COR-L47 (cell line): Measurements from ENCODE around the gene CDC45.
"Not testable (repeated sequence)": the region's sequence is repeated elsewhere in the genome, so short reads cannot be mapped to it uniquely, and the experiment has no call there.

ENCODE experiments used
- DNase-seq: peaks from one replicate; lab custom pipeline; 2025; lab: John Stamatoyannopoulos, UW

CDC45 gene

GRCh38 chr22:19479355-19480172, at the start of gene CDC45:
TSS of gene CDC45 (plus strand) at chr22:19479920. CDS start at chr22:19479969, 49 bp downstream.
- DNase-seq, result peak; percentile 97

GRCh38 chr22:19429950-19430889, 49.5 kb upstream of the CDC45 start:
- DNase-seq, result peak; percentile 16

GRCh38 chr22:19430890-19431541, 48.7 kb upstream of the CDC45 start:
- peak; percentile 8 for DNase-seq

- DNase-seq, result peak; percentile 81
These were observed 48.0 kb upstream of the CDC45 start, which contains the start of gene HIRA for GRCh38 chr22:19431649-19432132. TSS of gene HIRA (minus strand) at chr22:19431733. CDS start at chr22:19431476, 257 bp downstream.

- DNase-seq, result peak; percentile 95
These were observed 47.4 kb upstream of the CDC45 start, which contains the start of gene MRPL40 for GRCh38 chr22:19432133-19432851. TSS of gene MRPL40 (plus strand) at chr22:19432545. CDS start at chr22:19432555, 10 bp downstream.

- DNase-seq, result no peak
These were observed 45.3 kb upstream of the CDC45 start for GRCh38 chr22:19434401-19434800.

- no peak for DNase-seq
These were observed 44.7 kb upstream of the CDC45 start for GRCh38 chr22:19434829-19435580.

- DNase-seq, result not testable (repeated sequence)
These were observed 43.1 kb upstream of the CDC45 start for GRCh38 chr22:19436444-19437161.

- no peak for DNase-seq
These were observed 41.4 kb upstream of the CDC45 start for GRCh38 chr22:19438298-19438697.

- no peak for DNase-seq
These were observed 39.1 kb upstream of the CDC45 start for GRCh38 chr22:19440411-19441195.

- DNase-seq, result no peak
These were observed 37.6 kb upstream of the CDC45 start for GRCh38 chr22:19442166-19442565.

GRCh38 chr22:19443544-19444211, 36.0 kb upstream of the CDC45 start:
- no peak for DNase-seq

- DNase-seq, result not testable (repeated sequence)
These were observed 34.3 kb upstream of the CDC45 start for GRCh38 chr22:19445279-19445982.

GRCh38 chr22:19446603-19447329, 33.0 kb upstream of the CDC45 start:
- DNase-seq, result no peak

- peak; percentile 93 for DNase-seq
These were observed 32.2 kb upstream of the CDC45 start, which contains the start of gene C22orf39 for GRCh38 chr22:19447330-19448075. TSS of gene C22orf39 (minus strand) at chr22:19447711. CDS start at chr22:19447688, 23 bp downstream.

- no peak for DNase-seq
These were observed 31.6 kb upstream of the CDC45 start for GRCh38 chr22:19448076-19448607.
